NCI-H2196 treated with DMSO at 0.1 percent for 48 hours (cell line): Measurements from ENCODE around the gene CNNM2.
A peak's percentile ranks its signal among the peaks of the same experiment; 100 is the strongest.
"Not testable (repeated sequence)": the region's sequence is repeated elsewhere in the genome, so short reads cannot be mapped to it uniquely, and the experiment has no call there.

Source experiments
- DNase-seq: peaks from one replicate; lab custom pipeline; 2025; ENCODE audit not compliant: unreplicated experiment; lab: John Stamatoyannopoulos, UW

The CNNM2 gene

DNA sequence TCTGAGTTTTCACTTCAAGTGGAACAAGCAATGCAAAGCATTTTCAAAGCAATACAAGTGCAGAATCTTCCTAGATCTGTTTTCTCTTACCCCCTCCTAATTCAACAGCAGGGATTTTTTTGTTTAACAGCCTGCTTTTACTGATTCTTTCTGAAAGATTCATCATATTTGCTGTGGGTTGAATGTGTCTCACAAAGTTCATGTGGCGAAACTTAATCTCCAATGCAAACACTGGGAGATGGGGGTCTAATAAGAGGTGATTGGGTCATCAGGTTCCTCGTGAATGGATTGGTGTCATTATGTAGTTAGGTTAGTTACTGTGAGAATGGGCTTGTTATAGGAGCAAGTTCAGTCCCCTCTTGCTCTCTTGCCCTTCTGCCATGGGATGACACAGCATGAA, 107.6 kb downstream of the CNNM2 start:
- DNase-seq = no peak

DNA sequence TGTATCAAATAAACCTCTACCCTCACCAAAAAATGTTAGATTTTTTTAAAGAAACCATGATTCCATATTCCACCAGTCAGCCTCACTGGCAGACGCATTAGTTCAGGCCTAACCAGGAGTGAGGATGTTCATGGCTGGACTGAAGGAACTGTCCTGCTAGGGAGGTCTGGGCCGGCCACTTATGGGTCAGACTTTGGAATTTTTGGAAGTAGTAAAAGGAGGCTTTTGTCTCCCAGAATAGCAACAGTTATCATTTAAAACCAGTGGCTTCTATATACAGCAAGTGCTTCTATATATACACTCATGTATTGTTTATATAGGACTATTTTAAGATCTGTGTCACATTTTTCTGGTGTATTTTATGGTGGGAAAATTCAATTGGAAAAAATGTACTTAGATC, 120.5 kb downstream of the CNNM2 start:
- DNase-seq = no peak

DNA sequence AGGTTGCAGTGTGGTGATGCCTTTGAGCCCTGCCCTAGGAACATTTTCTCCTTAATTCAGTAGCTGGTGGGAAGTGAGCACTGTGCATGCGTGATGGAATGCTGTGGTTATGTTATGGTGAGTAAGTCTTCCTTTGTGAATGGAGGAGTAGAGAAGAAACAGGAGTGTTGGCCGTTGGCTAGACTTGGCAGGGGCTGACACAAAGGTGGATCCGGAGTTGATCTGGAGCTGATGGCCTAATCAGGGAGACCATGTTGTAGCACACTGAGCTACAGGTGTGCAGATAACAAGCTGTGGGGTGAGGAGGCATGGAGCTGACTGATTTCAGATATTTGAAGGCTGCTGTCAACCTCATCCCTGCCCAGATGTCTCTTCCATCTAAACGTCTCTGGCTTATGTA, 122.3 kb downstream of the CNNM2 start:
- no peak for DNase-seq

DNA sequence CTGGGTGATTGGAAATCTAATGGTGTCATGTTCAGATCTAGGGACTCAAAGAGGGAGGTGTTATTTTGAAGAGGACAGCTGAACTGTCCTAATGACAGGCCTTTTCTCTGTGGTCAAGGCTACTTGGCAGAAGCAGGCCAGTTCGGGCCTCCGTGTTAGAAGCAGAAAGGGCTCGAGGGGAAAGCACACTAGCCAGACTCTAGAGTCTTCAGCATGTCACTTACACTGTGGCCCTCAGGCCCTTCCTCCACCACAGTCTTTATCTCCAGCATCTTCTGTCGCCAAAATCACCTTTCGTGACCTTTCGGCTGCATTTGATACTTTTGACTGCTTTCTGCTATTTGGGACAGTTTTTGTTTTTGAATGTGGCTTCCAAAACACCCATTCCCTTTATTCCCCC, 123.3 kb downstream of the CNNM2 start:
- DNase-seq = no peak

DNA sequence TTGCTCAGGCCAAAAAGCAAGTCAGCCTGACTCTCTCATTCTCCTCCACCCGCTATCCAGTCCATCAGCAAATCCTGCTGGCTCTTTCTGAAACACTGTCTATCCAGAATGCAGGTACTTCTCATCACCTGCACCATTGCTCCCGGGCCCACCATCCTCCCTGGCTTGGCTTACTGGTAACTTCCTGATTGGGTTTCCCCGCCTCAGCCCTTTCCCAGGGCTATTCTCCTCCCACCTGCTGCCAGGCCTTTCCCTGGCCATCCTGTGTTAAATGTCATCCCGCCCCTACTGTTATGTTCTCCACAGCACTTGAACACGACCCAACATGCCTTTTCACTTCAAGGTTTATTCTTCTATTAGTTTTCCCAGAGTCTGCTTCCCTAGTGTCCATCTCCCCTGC, 124.0 kb downstream of the CNNM2 start:
- peak; percentile 58 for DNase-seq

DNA sequence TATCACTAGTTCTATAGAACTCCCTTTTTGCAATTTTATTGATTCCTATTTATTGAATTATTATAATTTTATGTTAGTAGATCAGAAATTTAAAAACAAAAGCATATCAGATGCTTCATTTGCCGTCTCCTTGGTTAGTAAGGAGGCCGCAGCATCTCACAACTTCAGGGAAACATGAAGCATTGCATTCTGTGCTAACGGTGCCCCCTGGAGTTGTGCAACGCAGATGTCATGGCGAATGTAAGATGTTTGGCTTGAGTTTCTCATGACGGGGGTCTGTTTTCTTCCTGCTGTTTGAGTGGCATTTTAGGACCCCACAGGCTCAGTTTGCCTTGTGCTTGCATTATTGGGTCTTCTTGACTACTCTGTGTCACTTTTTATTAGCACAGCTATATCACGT, 124.8 kb downstream of the CNNM2 start:
- no peak for DNase-seq

DNA sequence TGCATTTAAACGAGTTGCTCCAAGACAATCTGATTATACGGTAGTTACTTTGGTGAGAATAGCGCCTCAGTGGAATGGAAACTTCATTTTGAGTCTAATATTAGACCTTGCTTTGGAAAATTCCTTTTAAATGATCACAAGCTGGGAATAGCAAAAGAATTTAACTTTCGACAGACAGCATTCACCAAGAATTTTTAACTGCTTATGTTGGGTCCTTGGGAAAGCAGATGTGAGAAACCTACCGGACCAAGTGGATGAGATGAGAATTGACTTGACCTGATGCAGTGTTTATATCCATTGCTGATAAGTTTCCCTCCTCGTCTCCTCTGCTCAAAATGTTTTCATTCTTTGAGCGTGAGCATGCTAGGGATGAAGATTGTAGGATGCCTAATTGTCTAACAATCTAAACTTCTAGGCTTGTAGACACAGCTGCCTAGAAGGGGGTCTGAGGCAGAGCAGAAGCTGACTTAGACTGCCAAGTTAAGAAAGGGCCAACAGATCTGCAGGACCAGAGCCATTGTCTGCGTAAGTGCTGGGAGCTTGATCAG, 126.9 kb downstream of the CNNM2 start:
- DNase-seq = no peak

DNA sequence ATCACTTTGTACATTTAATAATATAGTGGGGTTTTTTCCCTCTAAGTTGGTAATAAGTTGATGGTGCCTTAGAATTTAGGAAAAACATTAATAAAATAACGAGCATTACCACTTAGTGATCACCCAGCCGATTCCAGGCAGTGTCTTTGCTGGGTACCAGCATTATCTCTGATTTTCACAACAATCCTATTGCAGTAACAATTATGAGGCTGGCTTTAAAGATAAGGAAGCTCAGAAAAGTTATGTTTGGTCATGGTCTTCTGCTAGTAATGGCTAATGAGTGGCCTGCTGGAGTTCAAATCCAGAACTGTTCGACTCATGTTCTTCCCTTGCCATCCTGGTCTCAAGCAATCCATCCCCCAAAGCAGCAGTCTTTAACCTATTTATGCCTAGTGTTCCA, 127.9 kb downstream of the CNNM2 start:
- DNase-seq = no peak

DNA sequence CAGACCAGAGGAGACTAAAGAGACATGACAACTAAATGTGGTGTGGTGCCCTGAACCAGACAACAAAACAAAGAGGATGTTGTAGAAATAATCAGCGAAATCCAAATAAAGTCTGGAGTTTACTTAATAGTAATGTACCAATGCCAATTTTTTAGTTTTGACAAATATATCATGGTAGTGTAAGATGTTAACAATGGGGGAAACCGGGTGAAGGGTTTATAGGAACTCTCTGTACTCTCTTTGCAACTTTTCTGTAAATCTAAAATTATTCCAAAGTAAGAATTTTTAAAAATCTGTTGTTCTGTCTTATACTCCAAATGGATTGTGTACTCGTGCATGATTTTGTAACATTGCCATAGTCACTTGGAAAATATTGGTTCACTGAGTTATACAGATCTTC, 129.3 kb downstream of the CNNM2 start:
- no peak for DNase-seq

DNA sequence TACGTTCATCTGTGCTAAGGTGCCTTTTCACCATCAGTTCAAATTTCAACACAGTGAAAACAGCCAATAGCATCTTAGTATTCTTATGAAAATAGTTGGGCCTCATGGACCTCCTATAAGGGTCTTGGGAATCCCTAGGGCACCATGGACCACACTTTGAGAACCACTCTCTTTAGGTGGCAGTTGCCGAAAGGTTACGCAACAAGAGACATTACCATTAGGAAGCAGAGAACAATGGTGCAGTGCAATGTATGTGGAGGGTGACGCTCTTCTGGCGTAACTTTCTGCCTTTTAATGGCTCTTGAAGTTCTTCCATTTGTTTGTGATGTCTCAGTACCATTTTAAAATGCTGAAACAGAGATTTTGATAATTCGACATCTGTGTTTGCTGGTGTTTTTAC, 131.1 kb downstream of the CNNM2 start:
- DNase-seq = no peak

DNA sequence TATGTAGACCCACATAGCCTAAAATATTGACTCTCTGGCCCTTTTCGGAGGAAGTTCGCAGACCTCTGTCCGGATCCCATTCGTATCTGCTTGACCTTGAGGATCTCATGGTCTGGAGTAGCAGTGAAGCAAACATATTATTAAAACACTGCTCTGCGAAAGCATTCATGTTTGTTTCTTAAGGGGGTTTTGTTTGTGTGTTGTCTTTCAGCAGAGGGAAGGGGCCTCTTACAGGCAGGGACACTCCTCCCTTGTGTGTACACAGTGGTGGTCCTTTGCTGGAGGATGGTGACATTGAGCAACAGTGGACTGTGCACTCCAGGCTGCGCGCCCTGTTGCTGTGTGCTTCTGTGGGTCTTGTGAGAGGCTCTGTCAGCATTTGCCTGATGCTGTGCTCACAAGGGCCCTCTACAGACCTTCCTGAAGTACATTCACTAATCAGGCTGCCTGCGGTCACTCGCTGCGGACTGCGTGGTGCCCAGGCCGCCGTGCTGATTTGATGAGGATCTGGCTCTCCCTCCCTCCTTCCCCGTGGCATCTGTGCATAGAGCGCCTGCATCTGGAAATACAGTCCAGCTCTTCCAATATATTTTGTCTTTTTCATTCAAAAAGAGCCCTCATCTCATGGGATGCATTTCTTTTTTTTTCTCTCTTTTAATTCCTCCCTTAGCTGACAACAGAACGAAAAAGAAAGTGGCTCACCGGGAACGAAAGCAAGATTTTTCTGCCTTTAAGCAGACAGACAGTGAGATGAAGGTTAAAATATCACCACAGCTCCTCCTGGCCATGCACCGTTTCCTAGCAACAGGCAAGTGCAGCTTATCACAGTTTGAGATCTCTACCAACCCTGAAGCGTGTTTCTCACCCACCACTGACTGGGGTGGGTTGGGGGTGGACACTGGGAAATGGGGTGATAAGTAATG, 135.8 kb downstream of the CNNM2 start:
- DNase-seq = no peak

DNA sequence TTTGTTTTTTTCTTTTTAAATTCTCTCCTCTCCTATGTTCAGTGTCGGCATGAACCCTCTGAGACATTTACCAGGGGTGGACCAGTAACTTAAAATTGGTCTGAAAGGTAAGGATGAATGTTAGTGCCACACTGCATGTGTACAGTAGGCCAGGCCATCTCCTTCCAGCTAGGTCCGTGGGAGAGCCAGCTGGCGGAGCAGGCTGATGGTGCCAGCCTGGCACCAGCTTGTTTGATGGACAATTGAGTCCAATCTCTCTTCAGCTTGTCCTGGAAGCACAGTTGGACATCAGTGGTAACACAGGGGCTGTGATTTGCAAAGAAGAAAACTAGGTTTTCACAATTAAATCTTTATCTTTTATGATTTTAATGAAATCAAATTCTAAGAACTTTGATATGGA, 136.5 kb downstream of the CNNM2 start:
- DNase-seq = no peak

DNA sequence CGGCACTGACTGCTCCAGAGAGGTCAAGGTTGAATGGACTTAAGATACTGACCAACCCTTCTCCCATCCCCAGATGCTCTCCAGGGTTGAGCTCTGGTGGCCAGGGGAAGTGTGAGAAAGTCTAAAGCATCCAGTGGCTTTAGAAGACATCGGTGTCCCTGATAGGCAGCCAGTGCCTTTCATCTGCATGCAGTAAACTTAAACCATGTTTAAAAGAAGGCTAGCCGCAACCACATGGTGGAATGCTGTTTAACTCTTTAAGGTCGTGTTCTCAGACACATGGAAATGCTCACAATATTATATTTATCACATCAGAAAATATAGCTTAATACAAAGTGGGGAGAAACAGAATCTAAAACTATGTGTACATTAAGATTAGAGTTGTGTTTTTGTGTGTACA, 137.0 kb downstream of the CNNM2 start:
- no peak for DNase-seq

DNA sequence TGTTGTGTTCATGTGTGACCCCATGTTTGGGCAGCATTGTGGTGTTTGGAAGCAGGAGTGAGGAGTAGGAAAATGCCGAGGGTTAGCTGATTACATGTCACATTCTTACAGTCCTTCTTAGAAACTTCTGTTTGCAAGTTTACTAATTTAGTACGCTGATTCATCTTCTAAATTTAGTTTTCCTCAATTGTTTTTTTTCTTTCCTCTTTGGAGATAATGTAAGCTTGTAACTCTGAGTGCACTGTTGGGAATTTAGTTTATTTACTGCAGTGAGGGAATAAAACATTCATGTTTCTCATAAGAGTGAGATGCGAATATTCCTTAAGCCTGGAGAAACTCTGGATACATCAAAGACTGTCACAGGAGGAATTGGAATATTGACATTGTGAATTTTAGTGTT, 139.9 kb downstream of the CNNM2 start:
- DNase-seq = no peak

DNA sequence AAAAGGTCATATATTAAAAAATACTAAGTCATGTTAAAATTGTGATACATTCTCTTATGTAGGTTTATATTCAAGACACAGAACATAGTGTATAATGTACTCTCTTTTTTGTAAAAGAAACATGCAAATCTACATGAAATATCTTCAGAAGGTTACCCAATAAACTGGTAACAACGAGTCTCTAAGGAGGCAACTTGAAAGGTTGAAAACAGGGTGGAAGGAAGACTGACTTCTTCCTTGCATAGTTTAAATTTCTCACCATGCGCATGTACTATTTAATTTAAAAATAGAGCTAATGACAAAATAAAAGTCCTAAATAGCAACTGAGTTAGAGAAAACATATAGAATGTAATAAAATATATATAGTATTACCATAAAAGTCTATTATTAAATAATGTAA, 142.5 kb downstream of the CNNM2 start:
- DNase-seq = no peak

DNA sequence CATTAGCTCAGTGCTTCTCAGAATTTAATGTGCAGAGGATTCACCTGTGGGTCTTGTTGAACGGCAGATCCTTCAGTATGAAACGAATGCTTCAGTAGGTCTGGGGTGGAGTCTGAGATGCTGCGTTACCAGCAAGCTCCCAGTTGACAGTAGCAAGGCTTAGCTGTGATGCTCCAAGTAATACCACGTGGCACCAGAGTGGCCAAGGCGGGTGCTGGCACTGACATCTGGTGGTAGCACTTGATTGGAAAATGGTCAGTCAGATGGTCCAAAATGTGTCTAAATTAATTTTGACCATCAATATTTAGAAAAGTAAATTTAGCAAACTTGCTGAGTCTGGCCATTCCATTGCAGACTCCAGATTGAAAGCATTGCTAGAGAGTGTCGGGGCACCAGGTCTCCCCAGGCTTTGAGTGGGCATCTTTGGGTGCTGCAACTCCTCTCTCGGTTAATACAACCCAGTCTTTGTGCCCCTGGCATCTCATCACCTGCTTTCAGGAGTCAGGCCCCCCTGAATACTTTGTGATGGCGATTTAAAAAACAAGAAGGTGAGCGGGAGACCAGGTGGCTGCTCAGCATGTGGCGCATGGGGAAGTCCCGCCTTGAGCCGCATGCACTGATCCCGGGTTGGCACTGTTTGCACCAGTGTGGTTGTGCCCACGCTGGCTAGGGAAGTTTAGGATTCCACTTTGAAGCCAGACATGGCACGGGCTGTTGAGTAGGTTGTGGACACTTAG, 144.9 kb downstream of the CNNM2 start:
- DNase-seq = no peak

DNA sequence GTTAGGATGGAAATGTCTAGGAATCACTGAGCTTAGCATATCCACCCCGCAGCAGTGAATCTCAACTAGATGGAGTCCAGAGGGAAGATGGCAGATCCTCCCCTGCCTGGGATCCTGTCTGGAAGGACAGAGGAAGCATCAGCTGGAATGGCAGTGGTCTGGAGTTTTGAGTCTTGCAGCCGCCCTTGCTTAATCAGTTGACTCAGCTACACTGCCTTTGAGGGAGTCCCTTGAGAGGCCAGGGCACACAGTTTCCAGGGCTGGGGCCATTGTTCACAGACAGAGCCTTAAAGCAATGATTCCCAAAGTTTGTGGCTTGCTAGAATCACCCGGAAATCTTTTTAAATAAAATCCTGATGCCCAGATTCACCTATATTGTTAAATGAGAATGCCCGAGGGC, 146.9 kb downstream of the CNNM2 start:
- no peak for DNase-seq

DNA sequence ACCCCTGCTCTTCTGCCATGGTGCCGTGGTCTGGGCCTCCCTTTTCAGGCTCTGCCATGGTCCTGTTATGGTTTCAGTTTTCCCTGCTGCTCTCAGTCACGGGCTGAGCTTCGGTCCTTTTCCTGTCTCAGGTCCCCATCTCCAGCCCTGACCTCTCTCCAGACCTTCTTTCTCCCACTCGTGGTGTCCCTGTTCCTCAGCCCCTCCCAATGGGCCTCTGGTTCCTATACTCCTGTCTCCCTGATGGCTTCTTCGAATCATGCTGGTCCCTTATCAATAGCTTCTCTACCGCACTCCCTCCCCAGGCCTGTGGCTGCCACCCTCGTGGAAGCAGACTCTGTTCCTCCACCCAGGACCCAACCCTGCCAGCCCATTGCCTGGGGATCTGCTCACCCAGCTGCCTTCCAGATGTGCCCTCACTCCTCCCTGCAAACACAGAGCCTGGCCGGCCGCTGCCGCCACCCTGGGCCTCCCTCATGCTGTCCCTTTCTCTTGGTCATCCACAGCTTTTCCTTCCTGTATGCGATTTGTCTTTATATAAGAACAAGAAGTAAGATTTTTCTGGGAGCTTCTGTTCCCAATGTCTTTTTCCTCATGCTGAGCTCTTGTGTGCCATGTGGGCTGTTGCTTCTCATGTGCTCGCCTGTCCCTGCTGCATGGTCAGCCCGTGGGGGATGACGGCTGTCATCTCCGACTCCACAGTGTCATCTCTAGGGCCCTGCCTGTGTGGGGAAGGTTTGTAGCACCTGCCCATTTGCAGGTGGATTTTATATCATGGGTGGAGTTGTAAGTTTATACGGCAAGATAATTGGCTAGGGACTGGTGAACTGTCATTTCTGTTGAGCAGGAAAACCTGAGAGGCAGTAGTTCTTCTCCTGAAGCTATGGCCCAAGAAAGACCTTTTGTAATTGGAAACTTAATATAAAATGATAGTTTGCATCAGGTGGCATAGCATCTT, 148.3 kb downstream of the CNNM2 start:
- DNase-seq = no peak

DNA sequence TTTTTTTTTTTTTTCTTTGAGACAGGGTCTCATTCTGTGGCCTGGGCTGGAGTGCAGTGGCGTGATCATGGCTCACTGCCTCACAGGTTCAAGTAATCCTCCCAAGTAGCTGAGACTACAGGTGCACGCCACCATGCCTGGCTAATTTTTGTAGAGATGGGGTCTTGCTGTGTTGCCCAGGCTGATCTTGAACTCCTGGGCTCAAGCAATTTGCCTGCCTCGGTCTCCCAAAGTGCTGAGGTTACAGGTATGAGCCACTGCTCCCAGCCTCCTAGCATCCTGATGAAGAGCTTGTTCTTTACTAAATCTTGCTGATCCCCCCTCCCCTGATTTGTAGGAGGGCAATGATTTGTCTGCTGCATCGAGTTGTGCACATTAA, 149.0 kb downstream of the CNNM2 start:
- not testable (repeated sequence) for DNase-seq

DNA sequence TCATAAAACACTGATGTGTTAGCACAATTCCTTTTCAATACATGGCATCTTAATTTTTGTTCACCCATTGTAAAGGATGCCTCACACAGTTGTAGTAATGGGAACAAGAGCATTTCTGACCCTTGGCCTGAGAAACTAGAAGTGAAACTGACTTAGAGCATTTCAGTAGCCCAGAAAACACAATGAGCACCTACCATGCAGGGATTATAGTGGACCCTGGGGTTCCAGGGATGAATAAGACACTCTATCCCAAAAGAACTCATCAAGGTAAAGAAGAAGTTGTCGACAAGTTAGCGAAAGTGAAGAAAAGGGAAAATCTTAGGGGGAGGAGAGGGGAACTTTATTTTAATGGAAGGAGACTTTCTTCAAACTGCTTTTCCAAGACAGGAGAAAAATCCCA, 149.4 kb downstream of the CNNM2 start:
- no peak for DNase-seq

DNA sequence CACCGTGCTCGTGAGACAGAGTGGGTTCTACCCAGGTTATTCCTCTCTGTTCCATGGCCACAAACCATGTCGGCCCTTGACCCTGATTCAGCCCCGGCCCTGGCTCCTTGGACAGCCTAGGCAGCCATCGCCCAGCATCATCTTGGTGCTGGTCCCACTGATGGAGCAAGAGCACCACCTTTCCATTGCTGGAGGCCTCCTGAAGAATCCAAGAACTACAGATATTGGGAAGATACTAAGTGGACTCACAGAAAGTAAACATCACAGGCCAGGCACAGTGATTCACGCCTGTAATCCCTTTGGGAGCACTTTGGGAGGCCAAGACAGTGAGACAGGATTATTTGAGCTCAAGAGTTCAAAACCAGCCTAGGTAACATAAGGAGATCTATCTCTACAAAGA, 149.9 kb downstream of the CNNM2 start:
- no peak for DNase-seq
